Effector memory CD8-positive, alpha-beta T cell (primary cell): ENCODE measurements around the gene OTOGL.

ENCODE experiments used
- ATAC-seq: fragments of 150-1000 bp; cut with Tn5 transposase; replicated peaks from 2 replicates; pipeline ENCODE4 v1.10.0; 2021; ENCODE audit warnings: mild to moderate bottlenecking, moderate library complexity
- DNase-seq, 3 experiments: peaks; one replicate each; pipeline ENCODE4 v3.0.0; 2021
- H3K27ac Mint-ChIP-seq, 2 donors: one replicate each; pipeline ENCODE4 v1.8.0; 2022; ENCODE audit warnings: mild to moderate bottlenecking in 2 of 2, mixed read lengths in 2 of 2, moderate library complexity in 2 of 2
- H3K27me3 Mint-ChIP-seq, 2 donors: one replicate each; pipeline ENCODE4 v1.8.0; 2022; ENCODE audit warnings: mixed read lengths in 2 of 2
- H3K36me3 Mint-ChIP-seq: one replicate; pipeline ENCODE4 v1.8.0; 2022; ENCODE audit warnings: mild to moderate bottlenecking, moderate library complexity, mixed read lengths; ENCODE audit not compliant: insufficient read depth
- H3K4me1 Mint-ChIP-seq, 2 donors: one replicate each; pipeline ENCODE4 v1.8.0; 2022; ENCODE audit warnings: low read depth in 2 of 2, mixed read lengths in 2 of 2
- H3K4me3 Mint-ChIP-seq, 2 donors: one replicate each; pipeline ENCODE4 v1.8.0; 2022; ENCODE audit warnings: mild to moderate bottlenecking in 2 of 2, mixed read lengths in 2 of 2, moderate library complexity in 2 of 2
- H3K9me3 Mint-ChIP-seq, 2 donors: one replicate each; pipeline ENCODE4 v1.8.0; 2022; ENCODE audit warnings: mixed read lengths in 2 of 2

The OTOGL gene

DNA sequence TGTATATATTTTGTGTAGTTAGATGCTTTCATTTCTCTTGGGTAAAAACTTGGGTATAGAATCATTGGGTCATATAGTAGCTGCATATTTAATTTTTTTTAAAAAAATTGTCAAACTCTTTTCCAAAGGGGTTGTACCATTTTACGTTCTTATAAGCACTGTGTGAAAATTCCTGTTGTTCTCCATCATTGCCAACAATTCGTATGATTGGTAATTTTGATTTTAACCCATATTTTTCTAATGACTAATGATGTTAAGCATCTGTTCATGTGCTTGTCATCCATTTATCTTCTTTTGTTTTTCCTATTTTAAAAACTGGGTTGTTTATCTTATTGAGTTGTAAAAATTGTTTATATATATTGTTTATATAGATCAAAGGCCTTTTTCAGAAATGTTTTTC lies 77.4 kb downstream of the OTOGL start:
- Mint-ChIP-seq H3K4me1 (peaks cover 0 to 3% of the 10 kb centered on the region in 2 donors), H3K27me3 (peaks cover 8 to 15% of the 10 kb centered on the region in 2 donors), H3K4me3 (no peak overlapping the region), H3K36me3 (no peaks in the 10 kb centered on the region), H3K27ac (no peak overlapping the region), H3K9me3 (no peaks in the 10 kb centered on the region)
- ATAC-seq (no peak), DNase-seq (no peak)

DNA sequence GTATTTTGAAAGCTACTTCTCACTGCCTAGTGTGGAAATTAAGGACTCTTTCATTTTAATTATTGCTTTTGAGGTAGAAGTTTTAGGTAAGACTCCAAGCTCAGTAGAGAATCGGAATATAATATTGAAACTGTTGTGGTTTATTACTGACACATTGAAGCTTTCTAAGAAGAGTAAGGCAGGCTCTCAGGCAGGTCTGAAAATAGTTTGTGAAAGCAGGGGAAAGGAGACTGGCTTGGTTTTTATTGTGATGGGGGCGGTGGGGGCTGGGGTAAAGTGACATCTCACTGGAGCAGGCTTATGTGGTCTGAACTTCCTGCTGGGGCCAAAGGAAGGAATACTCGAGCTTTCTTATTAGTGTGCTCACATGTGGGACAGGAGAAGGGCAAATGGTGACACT lies 79.5 kb downstream of the OTOGL start:
- no peaks in the 10 kb centered on the region for H3K9me3 Mint-ChIP-seq
- H3K27me3 Mint-ChIP-seq: peaks cover 8 to 10% of the 10 kb centered on the region in 2 donors
- no peak for DNase-seq
- no peak for ATAC-seq
- H3K36me3 Mint-ChIP-seq: no peaks in the 10 kb centered on the region
- H3K4me3 Mint-ChIP-seq: no peak overlapping the region
- H3K4me1 Mint-ChIP-seq: peaks cover 0 to 3% of the 10 kb centered on the region in 2 donors
- H3K27ac Mint-ChIP-seq: no peak overlapping the region

DNA sequence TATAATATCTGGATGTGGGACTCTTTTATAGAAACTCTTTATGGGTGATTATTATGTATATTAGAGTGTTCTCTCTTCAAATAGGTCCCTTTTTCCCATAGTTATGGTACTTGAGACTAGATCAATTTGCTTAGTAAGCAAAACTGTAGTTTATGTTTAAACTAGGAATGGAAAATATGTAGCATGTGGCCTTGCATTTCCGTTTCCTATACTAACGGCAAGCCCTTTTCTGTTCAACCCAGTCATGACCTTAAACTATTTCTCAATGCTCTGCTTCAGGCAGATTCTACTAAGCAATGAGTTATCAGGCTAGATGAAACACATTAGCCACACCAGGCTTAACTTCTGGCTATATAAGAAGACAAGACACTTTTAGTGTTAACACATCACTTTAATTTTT lies 84.6 kb downstream of the OTOGL start:
- Mint-ChIP-seq H3K36me3 (no peaks in the 10 kb centered on the region), H3K9me3 (no peaks in the 10 kb centered on the region), H3K27ac (no peak overlapping the region), H3K4me3 (no peak overlapping the region), H3K4me1 (peaks cover 0 to under 1% of the 10 kb centered on the region in 2 donors), H3K27me3 (peaks cover 2 to 3% of the 10 kb centered on the region in 2 donors)
- no peak for ATAC-seq
- no peak for DNase-seq

DNA sequence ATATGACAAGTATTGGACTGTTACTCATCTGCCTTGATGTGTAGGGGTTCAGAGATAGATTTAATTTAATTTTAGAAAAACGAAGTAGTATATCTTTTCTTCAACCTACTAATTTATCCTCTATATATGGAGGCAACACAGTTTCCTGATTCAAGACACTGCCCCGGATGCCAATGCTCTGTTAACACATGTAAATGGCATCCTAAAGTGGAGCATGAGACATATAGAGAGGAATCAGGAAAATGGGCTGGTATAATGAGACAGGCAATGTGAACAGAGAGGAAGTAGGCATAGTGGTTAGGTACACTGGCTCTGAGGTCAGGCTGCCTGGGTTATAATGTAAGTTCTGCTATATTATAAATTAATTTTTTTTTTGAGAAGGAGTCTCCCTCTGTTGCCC lies 85.6 kb downstream of the OTOGL start:
- Mint-ChIP-seq H3K27ac (no peak overlapping the region), H3K4me3 (no peak overlapping the region), H3K27me3 (no peaks in the 10 kb centered on the region), H3K36me3 (no peaks in the 10 kb centered on the region), H3K9me3 (no peaks in the 10 kb centered on the region), H3K4me1 (no peaks in the 10 kb centered on the region)
- ATAC-seq: no peak
- DNase-seq: no peak

DNA sequence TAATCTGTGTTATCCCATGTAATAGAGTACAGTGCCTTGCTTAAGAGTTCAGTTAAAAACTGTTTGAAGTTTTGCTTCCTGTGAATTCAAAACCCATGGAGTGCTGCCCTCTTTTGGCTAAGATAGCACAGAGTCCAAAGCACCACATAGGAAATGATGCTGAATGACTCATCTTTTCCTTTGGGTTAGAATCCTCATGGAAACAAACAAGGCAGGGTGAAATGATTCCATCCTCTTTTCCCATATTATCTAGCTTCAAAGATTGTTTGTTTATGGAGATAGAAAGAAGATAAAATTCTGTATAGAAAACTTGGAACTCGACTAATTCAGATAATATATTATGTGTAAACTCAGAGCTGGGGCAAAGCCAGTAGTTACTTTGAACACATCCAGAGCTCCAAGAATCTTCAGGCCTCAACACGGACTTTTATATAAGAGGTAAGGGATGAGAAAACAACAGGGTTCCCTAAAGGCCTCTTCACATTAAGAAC lies 87.4 kb downstream of the OTOGL start:
- peak; percentile 54 for ATAC-seq
- Mint-ChIP-seq H3K27me3 (no peaks in the 10 kb centered on the region), H3K4me3 (no peak overlapping the region), H3K9me3 (no peaks in the 10 kb centered on the region), H3K36me3 (no peaks in the 10 kb centered on the region), H3K27ac (peak overlapping the region in 1 of 2 donors; percentile 29), H3K4me1 (no peaks in the 10 kb centered on the region)
- DNase-seq: peak in 2 of 3 experiments; percentile 9 to 22

DNA sequence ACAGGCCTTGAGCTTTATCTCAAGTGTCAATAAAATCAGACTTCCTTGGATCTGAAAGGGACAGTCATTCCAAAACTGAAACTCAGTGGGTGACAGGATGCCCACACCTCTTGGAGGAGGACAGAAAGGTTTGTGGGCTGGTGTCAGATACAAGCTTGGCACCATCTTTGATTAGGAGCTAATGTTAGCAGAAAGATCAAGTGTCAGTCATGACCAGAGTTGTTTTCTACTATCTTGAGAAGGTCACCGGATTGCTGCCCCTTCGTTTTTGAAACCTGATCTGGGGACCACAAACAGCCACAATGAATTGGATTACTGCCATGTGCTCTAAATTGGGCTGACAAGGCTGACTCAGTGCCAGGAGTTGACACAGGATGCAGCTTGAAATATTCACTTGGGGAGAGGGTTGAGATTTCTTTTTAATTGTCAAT lies 88.3 kb downstream of the OTOGL start:
- H3K9me3 Mint-ChIP-seq: no peaks in the 10 kb centered on the region
- H3K4me3 Mint-ChIP-seq: no peak overlapping the region
- no peaks in the 10 kb centered on the region for H3K4me1 Mint-ChIP-seq
- H3K27me3 Mint-ChIP-seq: no peaks in the 10 kb centered on the region
- no peak for DNase-seq
- peak; percentile 21 for ATAC-seq
- H3K27ac Mint-ChIP-seq: peak overlapping the region in 1 of 2 donors; percentile 29
- H3K36me3 Mint-ChIP-seq: no peaks in the 10 kb centered on the region

DNA sequence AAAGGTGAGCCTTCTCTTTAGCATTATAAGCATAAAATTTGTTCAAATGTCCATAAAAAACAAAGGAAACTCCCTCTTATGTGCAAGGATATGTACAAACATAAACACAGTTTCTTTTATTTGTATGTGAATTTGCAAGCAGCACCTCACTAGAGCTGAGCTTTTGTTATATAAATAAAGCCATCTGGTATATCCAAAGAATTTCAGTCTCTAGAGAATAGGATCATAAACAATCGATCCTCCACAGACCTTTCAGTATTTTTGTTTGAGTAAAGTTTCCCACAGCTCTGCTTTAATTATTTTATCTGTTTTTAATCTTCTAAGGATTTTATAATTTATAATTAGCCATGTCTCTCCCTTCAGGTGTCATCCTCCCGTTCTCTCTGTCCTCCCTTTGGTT lies 89.2 kb downstream of the OTOGL start:
- Mint-ChIP-seq H3K4me1 (no peaks in the 10 kb centered on the region), H3K4me3 (no peak overlapping the region), H3K27ac (no peak overlapping the region), H3K27me3 (no peaks in the 10 kb centered on the region), H3K36me3 (no peaks in the 10 kb centered on the region), H3K9me3 (no peaks in the 10 kb centered on the region)
- DNase-seq (no peak), ATAC-seq (no peak)

DNA sequence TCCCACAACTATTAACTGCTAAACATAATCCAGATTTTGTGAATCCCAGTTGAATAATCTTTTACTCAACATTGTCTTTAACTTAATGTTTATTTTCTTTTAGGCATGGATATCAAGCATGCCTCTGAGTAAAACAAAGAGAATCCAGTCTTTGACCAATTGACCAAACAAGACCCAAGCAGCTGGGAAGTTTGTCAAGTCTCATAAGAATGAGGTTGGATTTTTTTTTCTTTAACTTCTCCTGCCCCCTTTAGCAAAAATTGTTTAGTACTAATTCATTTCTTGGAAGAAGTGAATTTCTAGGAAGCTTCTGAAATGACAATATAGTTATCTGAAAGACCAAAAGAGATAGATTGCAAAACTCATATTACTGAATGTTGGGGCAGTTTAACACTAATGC lies 89.9 kb downstream of the OTOGL start:
- no peaks in the 10 kb centered on the region for H3K36me3 Mint-ChIP-seq
- DNase-seq: no peak

DNA sequence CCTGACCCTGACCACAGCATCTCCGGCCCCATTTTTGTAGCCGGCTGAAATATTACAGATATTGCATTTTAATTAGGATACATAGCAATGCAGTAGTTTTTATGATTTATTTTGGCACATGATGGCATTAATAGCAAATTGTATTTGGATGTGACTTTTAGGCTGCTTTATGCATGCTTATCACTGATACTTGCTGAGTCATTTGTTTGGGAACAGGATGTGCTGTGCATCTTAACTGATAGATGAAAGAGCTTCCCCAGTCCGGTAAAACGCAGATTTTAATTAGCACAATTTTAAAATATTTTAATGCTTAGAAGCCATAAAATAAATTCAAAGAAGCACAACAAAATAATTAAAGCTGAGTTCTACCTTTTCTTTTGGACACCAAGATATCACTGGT lies 90.7 kb downstream of the OTOGL start:
- DNase-seq: no peak

More for the DNA sequence above, 89.9 kb downstream of the OTOGL start:
- Mint-ChIP-seq H3K27me3 (no peaks in the 10 kb centered on the region), H3K27ac (no peak overlapping the region), H3K4me1 (no peaks in the 10 kb centered on the region), H3K4me3 (no peak overlapping the region), H3K9me3 (no peaks in the 10 kb centered on the region)
- no peak for ATAC-seq

DNA sequence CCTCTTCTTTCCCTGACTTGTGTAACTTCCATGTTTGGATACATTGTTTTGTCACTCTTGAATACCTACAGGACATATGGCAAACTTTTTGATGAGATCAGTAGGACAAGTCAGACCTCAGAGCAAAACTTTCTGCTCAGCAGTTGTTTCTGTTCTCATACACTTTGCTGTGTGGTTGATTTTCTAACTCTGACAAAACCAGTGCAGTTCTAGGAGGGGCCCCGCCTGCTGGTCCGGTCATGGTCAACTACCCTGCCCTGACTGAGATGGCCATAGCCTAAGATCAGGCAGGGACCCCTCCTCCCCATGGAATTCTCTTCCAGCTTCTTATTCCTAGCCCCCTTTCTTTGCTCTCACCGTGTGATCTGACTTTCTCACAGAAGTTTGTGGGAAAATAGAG lies 92.8 kb downstream of the OTOGL start:
- Mint-ChIP-seq H3K4me1 (no peaks in the 10 kb centered on the region), H3K27me3 (no peaks in the 10 kb centered on the region), H3K36me3 (no peaks in the 10 kb centered on the region), H3K27ac (no peak overlapping the region), H3K9me3 (no peaks in the 10 kb centered on the region), H3K4me3 (no peak overlapping the region)
- ATAC-seq: no peak
- DNase-seq: no peak

More for the DNA sequence above, 90.7 kb downstream of the OTOGL start:
- Mint-ChIP-seq H3K9me3 (no peaks in the 10 kb centered on the region), H3K36me3 (no peaks in the 10 kb centered on the region), H3K4me1 (no peaks in the 10 kb centered on the region), H3K27ac (no peak overlapping the region), H3K4me3 (no peak overlapping the region), H3K27me3 (no peaks in the 10 kb centered on the region)
- ATAC-seq: no peak

DNA sequence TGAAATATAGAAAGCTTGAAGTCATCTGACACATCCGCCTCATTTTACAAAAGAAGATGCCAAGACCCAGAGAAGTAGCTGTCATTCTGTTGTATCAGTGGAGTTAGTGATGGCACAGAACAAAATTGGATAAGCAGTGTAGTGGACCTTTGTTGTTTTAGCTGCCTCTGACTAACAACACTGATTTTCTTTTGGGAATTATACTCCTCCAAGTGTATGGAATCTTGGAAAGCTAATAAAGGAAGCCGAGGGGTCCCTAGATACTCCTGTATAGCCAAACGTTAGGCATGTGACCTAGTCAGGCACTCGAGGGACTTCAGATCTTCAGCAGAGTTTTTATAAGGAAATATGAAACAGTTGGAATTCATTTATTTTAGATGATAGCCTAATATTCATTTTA lies 94.5 kb downstream of the OTOGL start:
- H3K36me3 Mint-ChIP-seq: no peaks in the 10 kb centered on the region
- H3K4me3 Mint-ChIP-seq: no peak overlapping the region
- no peak for ATAC-seq
- no peaks in the 10 kb centered on the region for H3K4me1 Mint-ChIP-seq
- no peaks in the 10 kb centered on the region for H3K27me3 Mint-ChIP-seq
- H3K27ac Mint-ChIP-seq: no peak overlapping the region
- H3K9me3 Mint-ChIP-seq: no peaks in the 10 kb centered on the region
- no peak for DNase-seq

DNA sequence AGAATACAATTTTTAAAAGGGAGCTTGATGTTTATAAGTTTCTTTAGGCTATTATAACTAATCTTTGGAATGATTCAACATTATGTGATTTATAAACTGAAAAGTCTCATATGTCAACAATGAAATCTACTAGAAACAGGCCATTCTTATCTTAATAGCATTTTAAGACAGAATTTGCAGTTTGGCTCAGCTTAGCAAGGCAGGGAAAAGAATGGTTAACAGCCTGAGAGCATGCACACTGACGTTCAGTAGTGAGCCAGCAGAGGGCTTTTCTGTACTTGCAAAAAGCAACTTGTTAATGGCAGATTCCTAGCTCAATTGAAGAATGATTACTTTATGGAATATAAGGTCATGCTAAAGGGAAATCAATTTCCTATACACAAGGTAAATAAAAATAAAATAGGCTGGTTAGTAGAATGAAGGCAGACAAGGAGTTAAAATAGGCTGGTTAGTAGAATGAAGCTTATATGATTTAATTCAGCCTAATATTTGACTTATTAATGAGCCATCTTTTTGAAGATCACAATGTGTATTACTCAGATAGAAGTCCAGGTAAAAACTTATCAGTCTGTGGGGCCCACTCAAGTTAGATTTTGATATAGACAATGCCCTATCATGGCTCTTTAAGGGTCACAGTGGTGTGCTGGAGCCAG lies 95.9 kb downstream of the OTOGL start:
- Mint-ChIP-seq H3K4me3 (no peak overlapping the region), H3K27ac (no peak overlapping the region), H3K9me3 (no peaks in the 10 kb centered on the region), H3K36me3 (no peaks in the 10 kb centered on the region), H3K4me1 (no peaks in the 10 kb centered on the region), H3K27me3 (no peaks in the 10 kb centered on the region)
- DNase-seq (no peak), ATAC-seq (no peak)

DNA sequence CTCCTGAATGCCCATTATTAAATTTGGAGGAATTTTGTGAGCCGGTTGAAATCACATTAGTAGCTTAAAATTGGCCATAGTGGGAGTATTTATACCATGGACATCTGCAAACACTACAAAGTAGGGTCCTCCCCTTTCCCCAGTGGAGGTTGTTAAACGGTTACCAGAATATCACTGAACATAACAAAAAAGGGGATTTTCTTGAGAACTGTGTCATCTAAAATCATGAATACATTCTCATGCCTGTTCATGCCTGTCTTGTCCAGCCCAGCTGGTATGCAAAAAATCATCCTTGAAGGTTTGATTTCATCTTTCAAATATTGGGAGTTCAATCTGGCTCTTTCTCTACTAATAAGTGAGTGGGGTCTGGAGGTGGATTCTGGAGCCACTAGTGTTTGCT lies 96.4 kb downstream of the OTOGL start:
- DNase-seq: no peak
- H3K4me3 Mint-ChIP-seq: no peak overlapping the region

DNA sequence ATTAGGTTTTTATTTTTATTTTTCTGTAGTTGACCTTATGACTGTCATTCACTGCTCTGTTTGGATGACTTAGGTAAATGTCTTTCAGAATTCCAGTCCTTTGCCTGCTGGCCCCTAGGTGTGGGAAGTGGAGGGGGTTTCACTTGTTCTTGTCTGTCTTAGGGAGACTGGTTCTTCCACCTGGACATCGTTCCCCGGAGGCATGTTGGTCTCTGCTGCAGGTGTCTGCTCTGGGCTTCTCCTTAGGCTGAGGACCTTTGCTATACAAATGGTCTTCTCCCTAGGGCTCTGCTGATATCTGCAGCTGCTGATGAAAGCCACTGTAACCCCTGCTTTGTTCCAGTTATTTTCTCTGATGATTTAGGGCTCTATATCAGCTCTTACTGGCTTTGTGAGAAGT lies 97.1 kb downstream of the OTOGL start:
- ATAC-seq: no peak
- Mint-ChIP-seq H3K36me3 (no peaks in the 10 kb centered on the region), H3K9me3 (no peaks in the 10 kb centered on the region), H3K27ac (no peak overlapping the region), H3K4me3 (no peak overlapping the region), H3K4me1 (no peaks in the 10 kb centered on the region), H3K27me3 (peaks cover 0 to 6% of the 10 kb centered on the region in 2 donors)
- DNase-seq: no peak

More for the DNA sequence above, 96.4 kb downstream of the OTOGL start:
- Mint-ChIP-seq H3K27ac (no peak overlapping the region), H3K4me1 (no peaks in the 10 kb centered on the region), H3K9me3 (no peaks in the 10 kb centered on the region), H3K27me3 (no peaks in the 10 kb centered on the region), H3K36me3 (no peaks in the 10 kb centered on the region)
- no peak for ATAC-seq
